Measurements from ENCODE around the gene CXCR6. TPM values are rescaled to one million over a fixed set of nuclear protein-coding genes. Genes with fewer than 3 reads are reported as not detected.
"Not testable (repeated sequence)": the region's sequence is repeated elsewhere in the genome, so short reads cannot be mapped to it uniquely, and the experiment has no call there.

CXCR6 gene
- total and polyA plus RNA-seq, 2 donors, result 0.63 to 1.6 TPM

GRCh38 chr3:45986303-45986982 lies 43.2 kb downstream of the CXCR6 start:
- Histone ChIP-seq H3K4me3 (ENCODE audit: low read depth, low read length) (no peak overlapping the region), H3K27ac (ENCODE audit: low read depth) (peak overlapping the region; percentile 94), H3K4me1 (ENCODE audit: insufficient read depth) (peaks cover 6% of the 10 kb centered on the region), H3K36me3 (ENCODE audit: insufficient read depth) (no peaks in the 10 kb centered on the region)
- DNase-seq (ENCODE audit: extremely low spot score), result no peak
- WGBS, result 31% methylated on average over 5 of the region's 5 CpGs

DNA sequence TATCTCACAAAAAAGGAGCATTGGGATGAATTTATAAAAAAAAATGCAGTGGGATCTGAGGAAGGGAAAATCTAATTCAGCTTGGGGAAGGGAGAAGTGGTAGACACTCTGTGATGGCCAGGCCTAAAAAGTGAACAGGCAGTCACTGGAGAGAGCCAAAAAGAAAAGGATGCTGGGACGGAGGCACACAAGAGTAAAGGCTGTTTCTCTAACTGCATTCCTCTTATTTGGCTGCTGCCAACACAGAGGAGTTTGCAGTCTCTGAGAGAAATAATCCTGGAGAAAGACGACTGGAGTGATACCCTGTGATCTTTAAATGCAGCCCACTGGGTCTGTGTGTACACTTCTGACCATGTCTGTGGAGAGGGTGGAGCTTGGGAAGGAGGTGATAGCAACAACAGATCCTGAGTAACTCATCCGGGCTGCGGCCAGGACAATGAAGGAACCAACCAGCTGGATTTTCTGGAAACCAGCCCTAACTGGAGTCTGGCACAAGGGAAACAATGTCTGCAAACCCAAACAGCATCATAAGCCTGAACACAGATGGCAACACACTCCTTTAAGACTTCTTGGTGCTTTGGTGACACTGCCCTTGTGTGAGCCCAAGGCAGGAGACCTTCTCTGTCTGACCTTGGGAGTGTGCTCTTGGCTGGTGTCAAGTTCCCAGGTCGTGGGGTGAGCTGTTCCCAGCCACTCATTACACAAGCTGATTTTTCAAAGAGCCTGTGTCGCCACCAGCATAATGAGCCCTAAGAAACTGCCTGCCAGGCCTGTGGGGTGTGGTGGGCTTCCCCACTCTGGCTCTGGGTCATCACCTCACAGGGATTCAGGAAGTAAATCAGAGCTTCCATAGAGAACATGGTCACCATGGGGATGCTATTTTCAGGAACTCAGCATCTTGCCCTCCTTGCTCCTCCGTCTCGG lies 44.4 kb downstream of the CXCR6 start:
- DNase-seq (ENCODE audit: extremely low spot score), result no peak
- 29% methylated on average over 8 of the region's 8 CpGs for WGBS
- no peak overlapping the region for H3K4me3 ChIP-seq (ENCODE audit: low read depth, low read length)
- H3K27ac ChIP-seq (ENCODE audit: low read depth), result peak overlapping the region; percentile 76
- H3K36me3 ChIP-seq (ENCODE audit: insufficient read depth), result no peaks in the 10 kb centered on the region
- peaks cover 6% of the 10 kb centered on the region for H3K4me1 ChIP-seq (ENCODE audit: insufficient read depth)

DNA sequence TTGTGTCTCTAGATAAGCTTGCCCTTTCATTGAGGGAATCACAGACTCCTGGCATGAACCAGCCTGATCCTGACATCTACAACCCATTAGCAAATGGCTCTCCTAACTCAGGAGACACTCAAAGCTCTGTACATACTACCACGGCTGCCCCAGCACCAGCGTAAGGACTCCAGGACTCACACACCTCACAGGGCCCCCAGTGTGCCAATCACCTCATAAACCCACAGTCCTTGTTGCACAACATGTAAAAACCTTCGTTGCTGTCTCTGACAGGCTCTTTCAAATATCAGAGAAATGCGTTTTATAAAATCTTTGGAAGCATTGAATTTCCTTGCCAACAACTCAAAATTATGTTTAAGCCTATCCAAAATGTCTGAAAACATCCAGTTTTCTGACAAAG lies 45.1 kb downstream of the CXCR6 start:
- Histone ChIP-seq H3K4me3 (ENCODE audit: low read depth, low read length) (no peak overlapping the region), H3K4me1 (ENCODE audit: insufficient read depth) (peaks cover 6% of the 10 kb centered on the region), H3K27ac (ENCODE audit: low read depth) (peak overlapping the region; percentile 76), H3K36me3 (ENCODE audit: insufficient read depth) (no peaks in the 10 kb centered on the region)
- WGBS, result 75% methylated on average over 4 of the region's 4 CpGs
- no peak for DNase-seq (ENCODE audit: extremely low spot score)

DNA sequence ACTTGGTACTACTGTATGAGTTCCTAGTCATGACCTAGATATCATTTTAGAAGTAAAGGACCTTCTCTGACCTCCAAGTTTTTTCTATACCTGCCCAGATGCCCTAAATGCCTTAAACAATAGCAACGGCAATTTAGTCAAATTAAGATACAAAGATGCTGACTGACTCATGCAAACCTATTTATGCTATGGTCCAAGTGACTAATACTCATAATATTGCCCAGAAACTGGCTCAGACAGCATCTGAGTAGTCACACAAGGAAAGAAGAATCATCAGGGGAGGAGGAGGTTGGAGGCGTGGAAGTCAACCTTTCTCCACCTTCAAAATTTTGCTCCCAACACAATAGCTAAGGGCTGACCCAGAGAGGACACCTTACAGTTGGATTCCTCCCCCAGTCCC lies 45.5 kb downstream of the CXCR6 start:
- Histone ChIP-seq H3K36me3 (ENCODE audit: insufficient read depth) (no peaks in the 10 kb centered on the region), H3K4me1 (ENCODE audit: insufficient read depth) (peaks cover 6% of the 10 kb centered on the region), H3K27ac (ENCODE audit: low read depth) (no peak overlapping the region), H3K4me3 (ENCODE audit: low read depth, low read length) (no peak overlapping the region)
- 58% methylated on average over 2 of the region's 2 CpGs for WGBS
- DNase-seq (ENCODE audit: extremely low spot score), result no peak

DNA sequence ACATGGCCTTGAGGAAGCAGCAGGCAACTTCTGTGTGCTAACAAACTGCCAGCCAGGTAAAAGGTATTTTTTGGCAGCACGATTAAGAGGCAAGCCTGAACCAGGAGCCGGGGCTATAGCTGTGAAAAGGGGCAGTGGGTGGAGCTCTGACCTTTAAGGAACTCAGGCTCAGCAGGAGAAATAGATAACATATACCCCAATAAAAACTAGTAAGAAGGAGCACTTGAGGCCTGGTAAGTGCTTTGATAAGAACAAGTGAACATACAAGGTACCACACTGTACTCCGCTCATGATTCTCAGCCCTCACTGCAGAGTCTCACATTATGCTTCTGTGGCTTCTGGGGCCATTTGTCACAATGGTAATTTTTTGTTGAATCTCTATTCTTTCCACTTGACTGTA lies 46.9 kb downstream of the CXCR6 start:
- Histone ChIP-seq H3K4me1 (ENCODE audit: insufficient read depth) (peaks cover 6% of the 10 kb centered on the region), H3K4me3 (ENCODE audit: low read depth, low read length) (no peak overlapping the region), H3K36me3 (ENCODE audit: insufficient read depth) (no peaks in the 10 kb centered on the region), H3K27ac (ENCODE audit: low read depth) (no peak overlapping the region)
- no peak for DNase-seq (ENCODE audit: extremely low spot score)
- WGBS, result 84% methylated on average over 3 of the region's 3 CpGs

GRCh38 chr3:45991341-45991740 lies 48.1 kb downstream of the CXCR6 start:
- H3K36me3 ChIP-seq (ENCODE audit: insufficient read depth), result no peaks in the 10 kb centered on the region
- H3K4me1 ChIP-seq (ENCODE audit: insufficient read depth), result peaks cover 6% of the 10 kb centered on the region
- H3K4me3 ChIP-seq (ENCODE audit: low read depth, low read length), result no peak overlapping the region
- DNase-seq (ENCODE audit: extremely low spot score), result no peak
- no peak overlapping the region for H3K27ac ChIP-seq (ENCODE audit: low read depth)
- WGBS, result 80% methylated on average over 6 of the region's 6 CpGs

DNA sequence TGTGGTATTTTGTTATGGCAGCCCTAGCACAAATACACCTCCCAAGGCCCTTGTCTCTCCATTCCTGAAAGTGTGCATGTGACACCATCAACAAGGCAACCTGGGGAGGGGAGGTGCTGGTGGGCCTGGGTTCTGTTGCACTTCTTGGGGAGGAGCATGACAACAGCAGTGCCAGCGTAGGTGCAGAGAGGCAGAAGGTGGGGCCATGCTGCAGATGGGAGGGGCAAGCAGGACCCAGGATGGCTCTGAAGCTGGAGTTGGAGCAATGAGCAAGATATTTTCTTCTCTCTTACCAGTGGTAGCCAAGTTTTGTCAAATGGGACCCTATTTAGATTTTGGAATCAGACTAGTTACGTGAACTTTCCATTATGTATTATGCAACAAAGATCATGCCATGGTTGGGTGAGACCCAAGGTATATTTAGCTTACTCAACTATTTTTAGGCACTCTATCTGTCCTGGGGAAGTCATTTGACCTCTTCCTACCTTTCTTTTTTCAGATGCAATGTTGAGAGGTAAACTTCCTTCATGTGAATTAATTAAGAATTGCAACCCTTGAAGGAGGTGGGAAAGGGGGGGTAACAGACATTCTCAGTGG lies 49.0 kb downstream of the CXCR6 start:
- DNase-seq (ENCODE audit: extremely low spot score), result no peak
- Histone ChIP-seq H3K4me1 (ENCODE audit: insufficient read depth) (peaks cover 1% of the 10 kb centered on the region), H3K36me3 (ENCODE audit: insufficient read depth) (no peaks in the 10 kb centered on the region), H3K27ac (ENCODE audit: low read depth) (no peak overlapping the region), H3K4me3 (ENCODE audit: low read depth, low read length) (no peak overlapping the region)
- 77% methylated on average over 2 of the region's 2 CpGs for WGBS

GRCh38 chr3:45992821-45993221 lies 49.6 kb downstream of the CXCR6 start:
- 64% methylated on average over 2 of the region's 2 CpGs for whole genome bisulfite sequencing
- Histone ChIP-seq H3K4me1 (ENCODE audit: insufficient read depth) (peaks cover 1% of the 10 kb centered on the region), H3K4me3 (ENCODE audit: low read depth, low read length) (no peak overlapping the region), H3K27ac (ENCODE audit: low read depth) (no peak overlapping the region), H3K36me3 (ENCODE audit: insufficient read depth) (no peaks in the 10 kb centered on the region)
- no peak for DNase-seq (ENCODE audit: extremely low spot score)

DNA sequence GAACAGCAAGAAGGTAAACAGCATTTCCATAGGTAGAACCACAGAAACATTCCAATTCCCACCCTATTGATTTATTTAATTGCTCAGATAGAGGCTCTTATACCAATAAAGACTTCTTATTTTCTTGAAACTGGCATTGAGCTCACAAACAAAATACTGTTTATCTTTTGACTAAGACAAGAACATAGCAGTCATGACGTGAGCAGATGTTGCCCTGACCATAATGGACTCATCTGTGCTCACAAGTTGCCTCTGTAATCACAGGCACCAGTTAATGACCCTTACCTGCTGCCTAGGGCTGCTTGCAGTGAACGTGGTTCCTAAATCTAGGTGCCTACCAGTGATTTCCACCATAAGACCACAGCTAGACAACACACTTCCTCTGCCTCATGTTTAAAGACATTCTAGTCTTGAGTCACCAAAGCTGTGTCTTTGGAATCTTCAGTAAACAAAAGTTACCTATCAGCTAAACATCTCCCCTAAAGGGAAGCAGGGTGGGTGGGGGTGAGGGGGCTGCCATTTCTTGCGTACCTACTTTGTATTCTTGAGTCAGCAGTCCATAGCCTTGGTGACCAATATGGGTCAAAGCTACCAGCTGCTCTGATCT lies 50.3 kb downstream of the CXCR6 start:
- DNase-seq (ENCODE audit: extremely low spot score), result no peak
- H3K4me1 ChIP-seq (ENCODE audit: insufficient read depth), result peaks cover 1% of the 10 kb centered on the region
- H3K36me3 ChIP-seq (ENCODE audit: insufficient read depth), result no peaks in the 10 kb centered on the region
- WGBS, result 77% methylated on average over 3 of the region's 3 CpGs
- no peak overlapping the region for H3K4me3 ChIP-seq (ENCODE audit: low read depth, low read length)
- no peak overlapping the region for H3K27ac ChIP-seq (ENCODE audit: low read depth)

- no peaks in the 10 kb centered on the region for H3K4me1 ChIP-seq (ENCODE audit: insufficient read depth)
Observed at GRCh38 chr3:45994419-45995235, 51.4 kb downstream of the CXCR6 start.

DNA sequence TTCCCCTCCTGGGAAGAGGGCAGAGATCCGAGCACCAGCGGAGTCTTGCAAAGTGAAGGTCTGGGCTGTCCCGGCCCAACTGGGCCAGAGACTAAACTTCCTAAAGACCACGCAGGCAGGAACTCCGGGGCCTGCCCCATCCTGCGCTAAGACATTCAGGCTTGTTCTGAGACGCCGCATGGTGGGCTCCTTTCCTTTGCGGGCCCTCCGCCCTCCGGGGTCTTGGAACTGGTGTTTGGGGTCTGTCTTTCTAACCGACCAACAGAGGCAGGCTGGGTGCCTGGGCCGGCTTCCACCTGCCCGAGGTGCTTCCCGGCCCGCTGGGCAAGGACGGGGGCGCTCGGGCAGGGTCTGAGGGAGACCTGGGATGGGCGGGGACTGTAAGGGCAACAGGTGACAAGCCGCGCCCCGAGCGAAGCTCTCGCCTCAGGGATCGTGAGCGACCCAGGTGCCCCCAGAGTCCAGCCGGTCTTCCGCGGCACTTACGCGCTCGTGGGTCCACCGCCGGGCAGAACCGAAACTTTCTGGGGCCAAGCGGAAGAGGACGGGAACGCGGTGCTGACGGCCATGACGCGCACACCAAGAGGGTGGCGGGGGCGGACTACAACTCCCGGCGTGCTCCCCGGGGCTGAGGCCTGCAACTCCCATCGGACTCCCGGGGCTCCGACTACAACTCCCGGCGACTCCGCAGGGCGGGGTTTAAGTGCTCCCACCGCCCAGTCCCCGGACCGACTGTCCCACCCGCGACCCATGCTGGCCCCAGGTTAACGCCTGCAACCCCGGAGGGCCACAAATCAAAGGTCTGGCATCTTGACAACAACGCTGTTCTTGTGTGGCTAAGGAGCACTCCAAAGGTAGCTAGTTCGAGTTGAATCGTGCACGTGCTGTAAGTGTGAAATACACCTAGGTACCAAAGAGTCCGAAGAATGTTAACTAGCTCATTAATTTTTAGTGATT lies 52.2 kb downstream of the CXCR6 start, which contains the start of gene FYCO1:
TSS of gene FYCO1 (minus strand) at position 589 of the 957 bp plus-strand sequence. CDS start 10,914 bp downstream, outside the sequence.
- WGBS, result 2% methylated on average over 67 of the region's 67 CpGs
- peak; percentile 73 for DNase-seq (ENCODE audit: extremely low spot score)
- H3K36me3 ChIP-seq (ENCODE audit: insufficient read depth), result no peaks in the 10 kb centered on the region
- H3K4me1 ChIP-seq (ENCODE audit: insufficient read depth), result no peaks in the 10 kb centered on the region
- H3K27ac ChIP-seq (ENCODE audit: low read depth), result peak within 1 kb of the TSS; percentile 87
- H3K4me3 ChIP-seq (ENCODE audit: low read depth, low read length), result peak within 1 kb of the TSS; percentile 85

More at GRCh38 chr3:45994419-45995235, 51.4 kb downstream of the CXCR6 start:
- DNase-seq (ENCODE audit: extremely low spot score), result no peak
- Histone ChIP-seq H3K27ac (ENCODE audit: low read depth) (peak overlapping the region; percentile 87), H3K36me3 (ENCODE audit: insufficient read depth) (no peaks in the 10 kb centered on the region), H3K4me3 (ENCODE audit: low read depth, low read length) (peak overlapping the region; percentile 85)
- 13% methylated on average over 16 of the region's 16 CpGs for WGBS

DNA sequence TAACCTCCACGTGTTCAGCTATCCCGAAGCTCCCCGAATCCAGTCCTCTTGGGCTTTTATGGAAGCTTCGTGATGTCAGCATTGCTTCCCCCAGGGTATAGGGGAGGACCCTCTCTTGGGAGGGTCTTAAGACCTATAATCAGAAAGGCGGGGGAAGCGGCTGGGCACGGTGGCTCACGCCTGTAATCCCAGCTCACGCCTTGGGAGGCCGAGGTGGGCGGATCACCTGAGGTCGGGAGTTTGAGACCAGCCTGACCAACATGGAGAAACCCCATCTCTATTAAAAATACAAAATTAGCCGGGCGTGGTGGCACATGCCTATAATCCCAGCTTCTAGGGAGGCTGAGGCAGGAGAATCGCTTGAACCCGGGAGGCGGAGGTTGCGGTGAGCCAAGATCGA lies 54.2 kb downstream of the CXCR6 start:
- H3K4me1 ChIP-seq (ENCODE audit: insufficient read depth); DNase-seq (ENCODE audit: extremely low spot score); H3K4me3 ChIP-seq (ENCODE audit: low read depth, low read length); H3K27ac ChIP-seq (ENCODE audit: low read depth); H3K36me3 ChIP-seq (ENCODE audit: insufficient read depth): not testable (repeated sequence)
- WGBS, result 92% methylated on average over 19 of the region's 19 CpGs
